A549 (cell line): ENCODE results near the gene PKP4.

Experiments
- CBX2 ChIP-seq: fragments of 200-600 bp; sonication (generic); IDR thresholded peaks from 2 replicates; pipeline ENCODE4 v1.6.1; 2016; ENCODE audit warnings: low read depth, mild to moderate bottlenecking, borderline replicate concordance
- EHMT2 ChIP-seq: fragments of 200-600 bp; sonication (generic); IDR thresholded peaks from 2 replicates; pipeline ENCODE4 v1.6.1; 2016; ENCODE audit warnings: antibody characterized with exemption, low read depth, mild to moderate bottlenecking, moderate library complexity
- ESRRA ChIP-seq: fragments of 150-350 bp; IDR thresholded peaks from 2 replicates; pipeline ENCODE4 v1.6.1; 2014; ENCODE audit warnings: mild to moderate bottlenecking, low read length, borderline replicate concordance
- JUNB ChIP-seq: fragments of >200 bp; sonication (Bioruptor Twin); formaldehyde crosslinking; IDR thresholded peaks from 2 replicates; pipeline ENCODE4 v1.6.1; 2016
- KDM1A ChIP-seq: fragments of 200-600 bp; sonication (generic); IDR thresholded peaks from 2 replicates; pipeline ENCODE4 v1.6.1; 2016; ENCODE audit warnings: low read depth, mild to moderate bottlenecking
- MAFK ChIP-seq: fragments of 450-650 bp; IDR thresholded peaks from 2 replicates; pipeline ENCODE4 v1.6.1; 2014; ENCODE audit not compliant: partially characterized antibody
- MAZ ChIP-seq: fragments of 150-350 bp; IDR thresholded peaks from 2 replicates; pipeline ENCODE4 v1.6.1; 2014; ENCODE audit warnings: antibody characterized with exemption, low read depth, low read length, borderline replicate concordance
- POLR2A ChIP-seq: IDR thresholded peaks from 2 replicates; pipeline ENCODE4 v1.6.1; 2012; ENCODE audit warnings: mild to moderate bottlenecking, low read length
- RFX5 ChIP-seq: fragments of 450-650 bp; IDR thresholded peaks from 2 replicates; pipeline ENCODE4 v1.7.1; 2014; ENCODE audit warnings: antibody characterized with exemption, mild to moderate bottlenecking, moderate library complexity
- RNF2 ChIP-seq: fragments of 200-600 bp; sonication (generic); IDR thresholded peaks from 2 replicates; pipeline ENCODE4 v1.6.1; 2016; ENCODE audit warnings: low read depth, mild to moderate bottlenecking, antibody characterized with exemption, moderate library complexity, borderline replicate concordance
- TF ChIP-seq, protein P1 (sequence below): fragments of >200 bp; sonication (Bioruptor Twin); formaldehyde crosslinking; IDR thresholded peaks from 3 replicates; pipeline ENCODE4 v1.5.1; 2016
- TF ChIP-seq, protein P2 (sequence below): fragments of 450-650 bp; IDR thresholded peaks from 2 replicates; pipeline ENCODE4 v1.6.1; 2014; ENCODE audit warnings: antibody characterized with exemption
- TF ChIP-seq, protein P3 (sequence below): IDR thresholded peaks from 2 replicates; pipeline ENCODE4 v1.6.1; 2012
- TF ChIP-seq, protein P4 (sequence below): fragments of 200-600 bp; sonication (generic); IDR thresholded peaks from 2 replicates; pipeline ENCODE4 v1.6.1; 2016; ENCODE audit warnings: antibody characterized with exemption, mild to moderate bottlenecking, moderate library complexity

DNA sequence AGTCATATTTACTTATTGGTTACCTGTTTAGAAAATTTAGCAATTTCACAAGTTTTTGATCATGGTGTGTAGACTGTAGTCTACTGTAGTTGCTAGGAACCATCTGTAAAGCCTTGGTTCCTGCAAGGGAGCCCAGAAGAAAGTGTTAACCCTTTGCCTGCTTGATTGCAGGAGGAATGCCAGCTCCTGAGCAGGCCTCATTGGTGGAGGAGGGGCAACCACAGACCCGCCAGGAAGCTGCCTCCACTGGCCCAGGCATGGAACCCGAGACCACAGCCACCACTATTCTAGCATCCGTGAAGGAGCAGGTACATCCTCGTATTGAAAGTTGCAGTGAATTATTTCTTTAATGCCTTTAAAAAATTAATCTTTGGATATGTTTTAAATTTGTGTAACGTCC lies 76.3 kb downstream of the PKP4 start:
- TF ChIP-seq, protein P1, sequence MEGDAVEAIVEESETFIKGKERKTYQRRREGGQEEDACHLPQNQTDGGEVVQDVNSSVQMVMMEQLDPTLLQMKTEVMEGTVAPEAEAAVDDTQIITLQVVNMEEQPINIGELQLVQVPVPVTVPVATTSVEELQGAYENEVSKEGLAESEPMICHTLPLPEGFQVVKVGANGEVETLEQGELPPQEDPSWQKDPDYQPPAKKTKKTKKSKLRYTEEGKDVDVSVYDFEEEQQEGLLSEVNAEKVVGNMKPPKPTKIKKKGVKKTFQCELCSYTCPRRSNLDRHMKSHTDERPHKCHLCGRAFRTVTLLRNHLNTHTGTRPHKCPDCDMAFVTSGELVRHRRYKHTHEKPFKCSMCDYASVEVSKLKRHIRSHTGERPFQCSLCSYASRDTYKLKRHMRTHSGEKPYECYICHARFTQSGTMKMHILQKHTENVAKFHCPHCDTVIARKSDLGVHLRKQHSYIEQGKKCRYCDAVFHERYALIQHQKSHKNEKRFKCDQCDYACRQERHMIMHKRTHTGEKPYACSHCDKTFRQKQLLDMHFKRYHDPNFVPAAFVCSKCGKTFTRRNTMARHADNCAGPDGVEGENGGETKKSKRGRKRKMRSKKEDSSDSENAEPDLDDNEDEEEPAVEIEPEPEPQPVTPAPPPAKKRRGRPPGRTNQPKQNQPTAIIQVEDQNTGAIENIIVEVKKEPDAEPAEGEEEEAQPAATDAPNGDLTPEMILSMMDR, result no peak
- TF ChIP-seq POLR2A, result no peak
- no peak for TF ChIP-seq RFX5
- TF ChIP-seq, protein P2, sequence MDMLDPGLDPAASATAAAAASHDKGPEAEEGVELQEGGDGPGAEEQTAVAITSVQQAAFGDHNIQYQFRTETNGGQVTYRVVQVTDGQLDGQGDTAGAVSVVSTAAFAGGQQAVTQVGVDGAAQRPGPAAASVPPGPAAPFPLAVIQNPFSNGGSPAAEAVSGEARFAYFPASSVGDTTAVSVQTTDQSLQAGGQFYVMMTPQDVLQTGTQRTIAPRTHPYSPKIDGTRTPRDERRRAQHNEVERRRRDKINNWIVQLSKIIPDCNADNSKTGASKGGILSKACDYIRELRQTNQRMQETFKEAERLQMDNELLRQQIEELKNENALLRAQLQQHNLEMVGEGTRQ, result no peak
- TF ChIP-seq CBX2, result no peak
- TF ChIP-seq JUNB, result no peak
- TF ChIP-seq RNF2, result no peak
- TF ChIP-seq, protein P3, sequence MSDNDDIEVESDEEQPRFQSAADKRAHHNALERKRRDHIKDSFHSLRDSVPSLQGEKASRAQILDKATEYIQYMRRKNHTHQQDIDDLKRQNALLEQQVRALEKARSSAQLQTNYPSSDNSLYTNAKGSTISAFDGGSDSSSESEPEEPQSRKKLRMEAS, result no peak
- TF ChIP-seq, protein P4, sequence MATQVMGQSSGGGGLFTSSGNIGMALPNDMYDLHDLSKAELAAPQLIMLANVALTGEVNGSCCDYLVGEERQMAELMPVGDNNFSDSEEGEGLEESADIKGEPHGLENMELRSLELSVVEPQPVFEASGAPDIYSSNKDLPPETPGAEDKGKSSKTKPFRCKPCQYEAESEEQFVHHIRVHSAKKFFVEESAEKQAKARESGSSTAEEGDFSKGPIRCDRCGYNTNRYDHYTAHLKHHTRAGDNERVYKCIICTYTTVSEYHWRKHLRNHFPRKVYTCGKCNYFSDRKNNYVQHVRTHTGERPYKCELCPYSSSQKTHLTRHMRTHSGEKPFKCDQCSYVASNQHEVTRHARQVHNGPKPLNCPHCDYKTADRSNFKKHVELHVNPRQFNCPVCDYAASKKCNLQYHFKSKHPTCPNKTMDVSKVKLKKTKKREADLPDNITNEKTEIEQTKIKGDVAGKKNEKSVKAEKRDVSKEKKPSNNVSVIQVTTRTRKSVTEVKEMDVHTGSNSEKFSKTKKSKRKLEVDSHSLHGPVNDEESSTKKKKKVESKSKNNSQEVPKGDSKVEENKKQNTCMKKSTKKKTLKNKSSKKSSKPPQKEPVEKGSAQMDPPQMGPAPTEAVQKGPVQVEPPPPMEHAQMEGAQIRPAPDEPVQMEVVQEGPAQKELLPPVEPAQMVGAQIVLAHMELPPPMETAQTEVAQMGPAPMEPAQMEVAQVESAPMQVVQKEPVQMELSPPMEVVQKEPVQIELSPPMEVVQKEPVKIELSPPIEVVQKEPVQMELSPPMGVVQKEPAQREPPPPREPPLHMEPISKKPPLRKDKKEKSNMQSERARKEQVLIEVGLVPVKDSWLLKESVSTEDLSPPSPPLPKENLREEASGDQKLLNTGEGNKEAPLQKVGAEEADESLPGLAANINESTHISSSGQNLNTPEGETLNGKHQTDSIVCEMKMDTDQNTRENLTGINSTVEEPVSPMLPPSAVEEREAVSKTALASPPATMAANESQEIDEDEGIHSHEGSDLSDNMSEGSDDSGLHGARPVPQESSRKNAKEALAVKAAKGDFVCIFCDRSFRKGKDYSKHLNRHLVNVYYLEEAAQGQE, result no peak
- no peak for TF ChIP-seq EHMT2
- TF ChIP-seq MAFK, result no peak
- no peak for TF ChIP-seq ESRRA
- TF ChIP-seq MAZ, result no peak
- TF ChIP-seq KDM1A, result no peak
